ENCODE measurements around the gene FLT1.

DNA sequence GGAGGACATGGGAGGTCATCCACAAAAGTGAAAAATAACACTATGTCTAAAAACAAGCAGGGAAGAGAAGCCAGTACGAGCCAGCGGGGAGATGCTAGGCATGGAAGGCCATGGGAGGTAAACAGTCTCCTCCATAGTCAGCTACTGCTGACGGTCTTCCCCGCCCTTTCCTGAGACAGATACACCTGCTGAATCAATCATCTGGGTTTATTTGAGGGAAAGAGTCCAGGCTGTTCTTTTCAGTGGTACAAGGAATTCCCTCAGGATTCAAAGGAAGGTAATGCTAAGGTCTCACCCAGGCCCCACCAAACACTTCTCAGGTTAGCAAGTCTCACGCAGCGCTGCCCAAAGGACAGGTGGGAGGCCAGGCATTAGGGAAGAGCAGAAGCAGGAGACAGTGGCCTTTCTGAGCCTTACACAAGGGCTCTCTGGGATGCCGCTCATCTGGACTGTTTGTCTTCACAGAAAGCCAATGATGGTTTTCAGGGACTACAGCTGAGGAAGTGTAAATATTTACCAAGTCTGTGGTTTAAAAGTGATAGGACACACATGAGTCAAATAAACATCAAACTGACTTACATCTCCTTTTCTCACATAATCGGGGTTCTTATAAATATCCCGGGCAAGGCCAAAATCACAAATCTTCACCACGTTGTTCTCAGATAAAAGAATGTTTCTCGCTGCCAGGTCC, 173.9 kb downstream of the FLT1 start:
- TF ChIP-seq SUZ12 (IDR thresholded peaks at IDR 0.05) (no peak), NFRKB (IDR thresholded peaks at IDR 0.05) (no peak), FOXM1 (IDR thresholded peaks at IDR 0.05; ENCODE audit: borderline replicate concordance) (no peak), FOXK2 (IDR thresholded peaks at IDR 0.05) (no peak), BHLHE40 (IDR thresholded peaks at IDR 0.05; ENCODE audit: borderline replicate concordance) (no peak), SP1 (IDR thresholded peaks at IDR 0.05) (no peak), ZNF384 (IDR thresholded peaks at IDR 0.05) (no peak), HDGF (IDR thresholded peaks at IDR 0.05; ENCODE audit: borderline replicate concordance) (no peak), FOXA1 (IDR thresholded peaks at IDR 0.05) (no peak), ELF4 (IDR thresholded peaks at IDR 0.05) (no peak), LEF1 (IDR thresholded peaks at IDR 0.05; ENCODE audit: borderline replicate concordance) (no peak), ARNT (IDR thresholded peaks at IDR 0.05) (no peak), TARDBP (IDR thresholded peaks at IDR 0.05) (no peak)
- TF ChIP-seq, protein P1, sequence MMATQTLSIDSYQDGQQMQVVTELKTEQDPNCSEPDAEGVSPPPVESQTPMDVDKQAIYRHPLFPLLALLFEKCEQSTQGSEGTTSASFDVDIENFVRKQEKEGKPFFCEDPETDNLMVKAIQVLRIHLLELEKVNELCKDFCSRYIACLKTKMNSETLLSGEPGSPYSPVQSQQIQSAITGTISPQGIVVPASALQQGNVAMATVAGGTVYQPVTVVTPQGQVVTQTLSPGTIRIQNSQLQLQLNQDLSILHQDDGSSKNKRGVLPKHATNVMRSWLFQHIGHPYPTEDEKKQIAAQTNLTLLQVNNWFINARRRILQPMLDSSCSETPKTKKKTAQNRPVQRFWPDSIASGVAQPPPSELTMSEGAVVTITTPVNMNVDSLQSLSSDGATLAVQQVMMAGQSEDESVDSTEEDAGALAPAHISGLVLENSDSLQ (IDR thresholded peaks at IDR 0.05): no peak
